NCI-H2196 (cell line): ENCODE measurements around the gene VILL.
A peak's percentile ranks its signal among the peaks of the same experiment; 100 is the strongest.

Experiments
- DNase-seq: peaks from one replicate; lab custom pipeline; 2025; ENCODE audit not compliant: unreplicated experiment; lab: John Stamatoyannopoulos, UW

Gene VILL

GRCh38 chr3:37999836-38000235 is 9.2 kb downstream of the VILL start:
- DNase-seq, result no peak

- no peak for DNase-seq
Observed at GRCh38 chr3:38000242-38000916, 9.8 kb downstream of the VILL start.

GRCh38 chr3:38000965-38001455 is 10.4 kb downstream of the VILL start:
- DNase-seq, result no peak

DNA sequence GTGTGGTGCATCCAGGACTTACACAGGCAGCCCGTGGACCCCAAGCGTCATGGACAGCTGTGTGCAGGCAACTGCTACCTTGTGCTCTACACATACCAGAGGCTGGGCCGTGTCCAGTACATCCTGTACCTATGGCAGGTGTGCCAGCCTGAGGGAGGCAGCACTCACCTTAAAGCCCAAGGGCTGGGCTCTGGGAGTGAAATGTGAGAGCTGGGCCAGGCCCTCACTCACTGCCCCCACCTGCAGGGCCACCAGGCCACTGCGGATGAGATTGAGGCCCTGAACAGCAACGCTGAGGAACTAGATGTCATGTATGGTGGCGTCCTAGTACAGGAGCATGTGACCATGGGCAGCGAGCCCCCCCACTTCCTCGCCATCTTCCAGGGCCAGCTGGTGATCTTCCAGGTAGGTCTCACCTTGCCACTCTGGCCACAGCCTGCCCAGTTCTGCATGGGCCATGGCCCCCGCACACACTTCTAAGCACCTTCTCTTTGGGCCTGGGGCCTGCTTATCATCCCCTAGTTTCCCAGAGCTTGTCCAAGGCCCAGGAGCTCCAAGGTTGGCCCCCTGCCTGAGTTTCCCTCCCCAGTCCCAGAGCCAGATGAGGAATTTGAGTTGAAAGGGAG is 11.0 kb downstream of the VILL start:
- DNase-seq, result peak; percentile 15

- DNase-seq, result no peak
Observed at GRCh38 chr3:38002291-38002876, 11.8 kb downstream of the VILL start.

- no peak for DNase-seq
Observed at GRCh38 chr3:38002940-38003339, 12.4 kb downstream of the VILL start.

GRCh38 chr3:38003371-38003816 is 12.8 kb downstream of the VILL start:
- DNase-seq, result no peak

DNA sequence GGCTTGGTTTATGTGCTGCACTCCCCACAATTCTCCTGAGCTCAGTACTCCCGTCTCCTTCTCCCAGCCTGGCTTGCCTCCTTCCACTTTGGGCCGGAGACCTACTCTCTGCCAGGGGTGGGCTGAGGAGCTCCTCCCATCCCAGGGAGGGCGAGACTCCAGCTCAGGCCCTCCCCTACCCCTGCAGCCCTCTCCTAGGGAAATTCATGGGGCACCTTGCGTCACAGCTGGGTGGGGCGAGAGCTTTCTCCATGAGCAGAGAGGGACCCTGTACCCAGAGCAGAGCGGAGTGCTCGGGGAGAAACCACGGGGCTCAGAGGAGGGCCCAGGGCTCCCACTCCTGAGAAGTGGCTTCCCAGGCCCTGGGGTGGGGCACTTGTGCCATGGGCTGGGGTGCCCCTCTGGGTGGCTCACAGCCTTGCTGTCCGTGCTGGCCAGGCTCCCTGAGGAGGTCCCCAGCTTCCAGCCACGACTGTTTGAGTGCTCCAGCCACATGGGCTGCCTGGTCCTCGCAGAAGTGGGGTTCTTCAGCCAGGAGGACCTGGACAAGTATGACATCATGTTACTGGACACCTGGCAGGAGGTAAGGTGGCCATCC is 13.3 kb downstream of the VILL start:
- no peak for DNase-seq

DNA sequence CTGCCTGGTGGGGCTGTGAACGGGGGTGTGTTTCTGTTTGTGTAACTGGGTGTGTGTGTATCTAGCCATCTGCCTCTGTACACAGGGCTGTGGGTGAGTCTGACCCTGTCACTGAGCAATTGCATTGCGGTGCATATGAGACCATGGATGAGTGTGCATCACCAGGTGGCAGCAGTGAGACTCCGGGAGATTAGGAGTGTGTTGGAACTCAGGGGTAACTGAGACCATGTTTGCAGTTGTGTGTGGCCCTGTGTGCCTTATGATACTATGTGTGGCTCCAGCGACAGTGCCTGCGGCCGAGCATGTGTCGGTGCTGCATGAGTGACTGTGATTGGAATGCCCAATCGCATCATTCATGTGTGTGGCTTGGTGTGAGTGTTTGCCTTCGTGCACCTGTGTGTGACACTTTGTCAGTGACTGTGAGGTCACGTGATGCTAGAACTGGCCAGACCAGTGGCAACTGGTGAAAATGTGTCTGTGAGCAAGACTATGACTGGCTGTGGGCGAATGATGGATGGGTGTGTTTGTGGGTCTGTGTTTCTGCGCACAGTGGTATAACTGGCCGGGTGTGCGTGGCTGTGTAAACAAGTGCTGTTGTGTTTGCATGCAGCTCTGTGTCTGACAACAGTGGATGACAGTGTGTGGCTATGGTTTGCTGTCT is 14.0 kb downstream of the VILL start:
- peak; percentile 39 for DNase-seq

- peak; percentile 4 for DNase-seq
Observed at GRCh38 chr3:38005076-38006020, 14.8 kb downstream of the VILL start.

DNA sequence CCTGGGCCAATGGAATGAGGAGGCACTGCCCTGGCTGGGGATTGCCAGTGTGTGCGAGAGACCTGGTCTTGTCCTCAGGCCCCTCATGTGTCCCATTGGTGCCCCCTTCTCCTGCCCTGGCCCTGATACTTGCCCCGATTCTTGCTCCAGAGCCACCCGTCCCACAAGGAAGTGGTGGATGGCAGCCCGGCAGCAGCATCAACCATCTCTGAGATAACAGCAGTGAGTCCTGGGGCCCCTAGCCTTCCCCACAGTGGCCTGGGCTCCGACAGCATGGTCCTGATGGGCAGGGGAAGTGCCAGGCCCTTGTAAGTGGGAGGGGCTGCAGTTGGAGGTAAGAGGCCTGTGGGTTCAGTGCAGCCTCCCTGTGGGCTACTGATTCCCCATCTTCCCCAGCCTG is 15.4 kb downstream of the VILL start:
- no peak for DNase-seq

DNA sequence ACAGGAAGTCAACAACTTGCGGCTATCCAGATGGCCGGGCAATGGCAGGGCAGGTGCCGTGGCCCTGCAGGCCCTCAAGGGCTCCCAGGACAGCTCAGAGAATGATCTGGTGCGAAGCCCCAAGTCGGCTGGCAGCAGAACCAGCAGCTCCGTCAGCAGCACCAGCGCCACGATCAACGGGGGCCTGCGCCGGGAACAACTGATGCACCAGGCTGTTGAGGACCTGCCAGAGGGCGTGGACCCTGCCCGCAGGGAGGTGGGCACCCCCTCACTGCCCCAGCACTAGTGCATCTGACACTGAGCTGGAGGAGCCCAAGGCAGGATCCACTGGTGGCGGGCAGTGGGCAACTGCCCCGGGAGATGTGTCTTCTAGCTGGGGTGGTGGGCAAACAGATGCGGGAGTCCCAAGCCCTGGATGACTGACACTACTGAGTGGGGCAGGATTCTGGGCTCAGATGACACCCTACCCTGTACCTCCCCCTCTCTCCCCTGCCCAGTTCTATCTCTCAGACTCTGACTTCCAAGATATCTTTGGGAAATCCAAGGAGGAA is 15.9 kb downstream of the VILL start:
- no peak for DNase-seq

DNA sequence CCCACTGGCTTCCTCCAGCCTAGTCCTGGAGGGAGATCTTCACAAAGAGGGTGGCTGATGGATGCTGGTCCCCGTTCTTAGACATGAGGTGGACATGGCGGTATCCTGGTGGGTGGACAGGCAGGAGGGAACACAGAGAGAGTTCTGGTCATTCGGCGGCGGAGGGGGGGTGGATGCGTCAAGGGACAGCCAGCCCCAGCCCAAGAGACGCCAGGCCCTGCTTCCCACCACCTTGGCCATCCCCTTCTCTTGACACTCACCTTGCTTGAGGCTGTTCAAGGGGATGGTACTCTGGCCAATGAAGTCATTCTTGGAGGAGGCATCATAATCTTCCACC is 17.1 kb downstream of the VILL start:
- no peak for DNase-seq

GRCh38 chr3:38008191-38008701 is 17.7 kb downstream of the VILL start:
- DNase-seq, result no peak

GRCh38 chr3:38008971-38009580 is 18.5 kb downstream of the VILL start:
- DNase-seq, result no peak

GRCh38 chr3:38009807-38010591 is 19.4 kb downstream of the VILL start:
- DNase-seq, result no peak

DNA sequence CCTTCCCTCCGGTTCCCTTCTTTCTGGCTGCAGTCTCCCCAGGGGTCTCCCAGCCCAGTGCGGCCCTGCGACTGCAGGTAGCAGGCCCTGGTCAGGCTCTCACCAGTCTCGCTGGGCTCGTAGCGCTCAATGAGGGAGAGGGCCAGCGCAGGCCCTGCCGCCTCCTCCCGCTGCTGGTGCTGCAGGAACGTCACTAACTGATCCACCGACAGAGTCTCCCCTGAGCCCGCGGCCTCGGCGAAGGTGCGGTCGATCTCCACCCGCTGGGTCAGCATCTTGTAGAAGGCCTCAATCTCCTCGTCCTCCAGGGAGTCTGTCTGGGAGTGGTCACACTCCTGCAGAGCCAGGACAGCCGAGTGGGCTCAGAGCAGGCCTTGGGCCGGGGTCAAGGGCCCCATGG is 20.5 kb downstream of the VILL start:
- DNase-seq, result no peak

DNA sequence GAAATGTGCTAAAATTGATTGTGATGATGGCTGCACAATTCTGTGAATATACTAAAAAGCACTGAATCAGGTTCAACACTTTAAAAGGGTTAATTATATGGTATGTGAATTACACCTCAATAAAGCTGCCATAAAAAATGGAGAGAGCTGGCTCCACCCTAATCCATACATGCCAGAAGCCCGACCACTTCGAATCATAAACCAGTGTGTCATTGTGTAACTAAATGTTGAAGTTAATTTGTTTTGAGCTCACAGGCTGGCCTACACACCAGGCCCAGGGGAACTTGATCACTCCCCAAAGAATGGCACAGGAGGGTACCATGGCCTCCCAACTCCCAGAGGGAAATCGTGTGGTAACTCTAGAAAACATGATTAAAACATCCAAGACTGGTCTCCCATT is 24.9 kb downstream of the VILL start:
- no peak for DNase-seq

GRCh38 chr3:38015984-38016383 is 25.4 kb downstream of the VILL start:
- no peak for DNase-seq
